HG03159 (cell line): ENCODE results near the gene CCDC112.
"Not testable (repeated sequence)": the region's sequence is repeated elsewhere in the genome, so short reads cannot be mapped to it uniquely, and the experiment has no call there.

Experiments used
- ATAC-seq: cut with Tn5 transposase; IDR thresholded peaks from one replicate; pipeline ENCODE4 v1.9.1; 2021; ENCODE audit warnings: mild to moderate bottlenecking, moderate library complexity; ENCODE audit not compliant: unreplicated experiment

CCDC112 gene, protein sequence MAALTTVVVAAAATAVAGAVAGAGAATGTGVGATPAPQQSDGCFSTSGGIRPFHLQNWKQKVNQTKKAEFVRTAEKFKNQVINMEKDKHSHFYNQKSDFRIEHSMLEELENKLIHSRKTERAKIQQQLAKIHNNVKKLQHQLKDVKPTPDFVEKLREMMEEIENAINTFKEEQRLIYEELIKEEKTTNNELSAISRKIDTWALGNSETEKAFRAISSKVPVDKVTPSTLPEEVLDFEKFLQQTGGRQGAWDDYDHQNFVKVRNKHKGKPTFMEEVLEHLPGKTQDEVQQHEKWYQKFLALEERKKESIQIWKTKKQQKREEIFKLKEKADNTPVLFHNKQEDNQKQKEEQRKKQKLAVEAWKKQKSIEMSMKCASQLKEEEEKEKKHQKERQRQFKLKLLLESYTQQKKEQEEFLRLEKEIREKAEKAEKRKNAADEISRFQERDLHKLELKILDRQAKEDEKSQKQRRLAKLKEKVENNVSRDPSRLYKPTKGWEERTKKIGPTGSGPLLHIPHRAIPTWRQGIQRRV

DNA sequence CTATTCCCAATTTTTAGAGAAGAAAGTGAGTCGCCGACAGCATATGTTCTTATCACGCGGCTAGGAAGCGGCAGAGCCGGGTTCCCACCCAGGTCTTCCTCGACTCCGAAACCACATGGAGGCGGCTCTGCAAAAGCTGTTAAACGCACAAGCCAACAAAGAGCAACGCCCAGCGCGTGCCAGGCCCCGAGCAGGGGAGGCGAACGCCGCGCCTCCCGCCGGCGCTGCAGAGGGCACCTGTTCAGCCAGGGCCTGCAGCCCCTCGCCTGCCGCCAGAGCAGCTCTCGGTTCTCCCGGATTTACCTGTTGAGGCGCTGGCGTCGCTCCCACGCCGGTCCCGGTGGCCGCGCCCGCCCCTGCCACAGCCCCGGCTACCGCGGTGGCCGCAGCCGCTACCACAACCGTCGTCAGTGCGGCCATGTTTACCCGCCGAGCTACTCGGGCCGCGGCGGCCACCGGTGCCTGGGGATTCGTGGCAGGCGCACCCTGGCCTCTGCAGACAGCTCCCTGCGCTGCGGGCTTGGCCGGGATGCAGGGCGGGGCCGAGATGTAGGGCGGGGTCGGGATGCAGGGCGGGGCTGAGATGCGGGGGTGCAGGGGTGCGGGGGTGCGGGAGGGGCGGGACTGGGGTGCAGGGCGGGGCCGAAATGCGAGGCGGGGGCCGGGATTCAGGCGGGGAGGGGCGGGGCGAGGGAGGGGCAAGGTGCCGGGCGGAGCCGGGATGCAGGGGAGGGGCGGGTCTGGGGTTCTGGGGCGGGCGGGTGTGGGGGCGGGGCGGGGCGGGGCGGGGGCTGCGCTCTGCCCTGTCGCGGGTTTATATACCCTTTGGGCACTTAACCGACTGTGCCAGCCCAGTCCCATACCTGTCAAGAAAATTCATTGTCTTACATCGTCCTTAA, at the start of gene CCDC112:
TSS of gene CCDC112 (minus strand) at position 531 of the 899 bp plus-strand sequence. CDS start at position 420, 111 bp downstream.
- peak; percentile 84 for ATAC-seq

DNA sequence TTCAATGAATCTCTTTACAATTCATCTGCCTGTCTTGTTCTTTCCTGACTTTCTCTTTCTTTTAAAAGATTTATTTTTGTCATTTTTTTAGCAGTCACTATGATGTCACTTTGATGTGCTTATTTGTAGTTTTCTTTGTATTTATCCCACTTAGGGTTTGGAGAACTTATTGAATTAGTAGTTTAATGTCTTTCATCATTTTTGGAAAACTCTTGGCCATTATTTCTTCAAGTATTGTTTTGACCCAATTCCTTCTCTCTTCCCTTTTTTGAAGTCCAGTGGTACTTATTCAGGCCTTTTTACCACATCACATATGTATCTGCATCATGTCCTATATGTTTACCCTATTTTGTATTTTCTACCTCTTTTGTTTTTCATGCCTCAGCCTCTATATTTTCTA, 48.9 kb upstream of the CCDC112 start:
- no peak for ATAC-seq

DNA sequence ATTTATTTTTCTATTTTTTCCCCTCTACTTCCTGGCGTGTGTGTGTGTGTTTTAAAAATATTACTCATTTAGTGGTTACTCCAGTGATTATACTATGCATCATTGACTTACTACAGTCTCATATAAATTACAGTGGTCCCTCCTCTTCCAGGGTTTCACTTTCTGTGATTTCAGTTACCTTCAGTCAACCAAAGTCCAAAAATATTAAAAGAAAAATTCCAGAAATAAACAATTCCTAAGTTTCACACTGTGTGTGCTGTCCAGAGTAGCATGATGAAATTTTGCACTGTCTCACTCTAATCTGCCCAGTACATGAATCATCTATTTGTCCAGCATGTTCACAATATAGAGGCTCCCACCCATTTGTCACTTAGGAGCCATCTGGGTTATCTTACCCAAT, 47.4 kb upstream of the CCDC112 start:
- no peak for ATAC-seq

DNA sequence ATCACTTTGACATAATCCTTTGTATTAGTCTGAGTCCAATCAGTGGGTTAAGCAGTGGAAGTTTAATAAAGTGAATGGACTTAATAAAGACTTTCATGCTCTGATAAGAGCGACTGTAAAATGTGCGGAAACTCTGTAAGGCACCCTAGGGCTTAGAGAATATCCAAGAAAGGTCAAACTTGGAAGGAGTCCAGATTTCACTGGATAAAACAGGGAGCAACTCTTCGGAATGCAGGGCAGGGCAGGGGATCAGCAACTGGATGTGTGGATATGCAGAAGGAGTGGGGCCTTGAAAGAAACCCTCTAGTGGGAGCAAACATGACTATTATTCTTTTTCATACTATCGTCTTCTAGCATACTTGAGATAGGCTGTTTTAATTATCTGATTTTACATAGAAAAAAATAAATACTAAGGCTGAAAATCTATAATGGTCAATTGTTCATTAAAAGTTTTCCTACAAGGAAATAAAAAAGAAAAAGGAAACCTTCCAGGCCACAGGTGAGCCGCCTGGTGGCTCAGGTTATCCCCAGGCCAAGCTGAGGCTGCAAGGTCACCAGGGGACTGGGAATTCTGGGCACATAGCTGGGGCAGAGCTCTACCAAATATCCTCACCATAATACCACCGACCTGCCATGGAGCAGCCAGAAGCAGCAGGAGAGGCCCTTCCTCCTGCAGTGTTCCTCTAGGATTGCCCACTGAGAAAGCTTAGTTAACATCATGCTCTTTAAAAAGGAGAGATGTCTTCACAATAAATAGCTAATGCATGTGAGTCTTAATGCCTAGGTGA, 46.3 kb upstream of the CCDC112 start:
- ATAC-seq = no peak

DNA sequence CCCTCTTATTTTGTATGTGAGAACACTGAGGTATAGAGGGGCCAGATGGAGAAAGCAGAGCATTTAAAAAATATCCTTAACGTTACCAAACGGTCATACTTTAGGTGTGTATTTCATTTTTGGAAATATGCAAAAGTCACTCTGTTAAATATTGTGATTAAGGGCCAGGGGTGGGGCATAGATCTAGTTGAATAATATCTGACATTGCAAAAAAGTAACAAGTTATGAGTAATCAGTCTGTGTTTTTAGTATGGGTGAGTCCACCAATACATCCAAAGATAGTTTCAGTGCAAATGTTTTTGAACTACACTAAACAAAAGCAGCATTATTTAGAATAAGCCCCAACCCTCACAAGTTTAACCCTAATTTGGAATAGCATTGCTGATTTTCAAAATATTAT, 45.3 kb upstream of the CCDC112 start:
- ATAC-seq = no peak

DNA sequence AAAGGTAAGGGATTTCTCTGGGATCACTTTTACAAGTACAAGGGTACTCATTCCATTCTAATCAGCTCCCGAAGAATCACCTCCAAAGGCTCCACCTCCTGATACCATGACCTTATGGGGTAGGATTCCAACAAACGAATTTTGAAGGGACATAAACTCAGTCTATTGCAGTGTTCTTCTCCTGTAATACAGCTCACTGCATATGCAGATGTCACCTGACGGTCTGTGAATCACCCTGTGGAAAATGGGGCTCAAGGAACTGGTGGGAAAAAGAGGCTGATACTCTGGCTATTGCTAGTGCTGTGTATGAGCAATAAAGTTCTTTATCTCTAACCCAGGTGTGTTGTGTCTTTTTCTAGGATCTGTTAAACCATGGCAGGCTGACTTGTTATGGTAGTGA, 42.4 kb upstream of the CCDC112 start:
- no peak for ATAC-seq

DNA sequence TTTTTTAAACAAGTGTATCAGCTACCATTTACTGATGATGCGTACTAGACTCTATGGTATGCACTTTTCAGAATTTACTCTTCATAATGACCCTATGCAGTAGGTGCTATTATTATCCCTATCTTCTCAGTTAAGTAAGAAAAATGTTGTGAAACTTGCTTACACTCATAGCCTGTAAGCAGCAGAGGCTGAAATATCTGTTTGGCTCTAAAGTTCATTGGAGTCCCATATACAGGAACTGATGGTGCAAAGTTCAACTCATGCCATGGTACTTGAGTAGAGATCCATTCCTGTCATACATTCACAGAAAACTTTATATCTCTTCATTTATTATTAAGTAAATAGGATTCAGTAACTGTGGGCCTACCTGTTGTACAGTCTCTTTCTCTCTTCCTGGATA, 41.4 kb upstream of the CCDC112 start:
- no peak for ATAC-seq

DNA sequence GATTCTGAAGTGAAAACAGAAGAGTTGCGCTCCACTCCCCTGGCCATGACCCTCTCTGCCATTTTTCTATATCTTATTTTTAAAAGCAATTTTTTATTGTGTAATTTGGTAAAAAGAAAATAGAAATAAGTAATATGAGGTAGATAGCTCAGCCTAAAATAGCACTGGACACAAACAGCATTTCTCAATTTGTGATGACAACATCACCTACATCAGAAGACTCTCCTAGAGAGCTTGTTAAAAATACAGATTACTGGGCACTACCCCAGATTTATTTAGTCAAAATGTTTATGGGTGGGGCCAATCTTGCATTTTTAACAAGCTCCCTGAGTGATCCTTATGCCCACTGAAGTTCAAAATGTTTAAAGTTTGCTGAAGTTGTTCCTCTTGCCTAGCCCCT, 40.5 kb upstream of the CCDC112 start:
- ATAC-seq = no peak

DNA sequence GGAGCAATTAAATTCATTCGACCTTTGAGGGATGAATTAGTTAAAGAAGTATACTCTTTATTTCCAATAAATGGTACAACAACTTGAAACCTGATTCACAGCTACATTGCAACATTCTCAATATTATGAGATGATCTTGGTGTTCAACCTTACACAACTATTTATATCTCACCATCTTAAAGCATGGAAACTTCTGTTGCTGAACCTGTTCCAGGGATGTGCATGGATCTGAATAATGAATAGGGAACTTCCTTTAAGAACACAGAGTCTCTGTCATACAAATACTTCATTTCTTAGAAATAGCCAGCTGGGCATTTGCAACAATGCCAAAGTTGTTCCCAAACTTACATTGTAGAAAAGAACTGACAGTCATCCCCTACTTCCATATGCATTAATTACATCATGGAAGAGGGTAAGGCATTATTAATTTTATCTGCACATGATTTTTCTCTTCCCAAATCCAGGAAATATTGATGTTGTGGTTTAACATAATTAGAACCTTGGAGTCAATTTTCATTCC, 39.8 kb upstream of the CCDC112 start:
- no peak for ATAC-seq

DNA sequence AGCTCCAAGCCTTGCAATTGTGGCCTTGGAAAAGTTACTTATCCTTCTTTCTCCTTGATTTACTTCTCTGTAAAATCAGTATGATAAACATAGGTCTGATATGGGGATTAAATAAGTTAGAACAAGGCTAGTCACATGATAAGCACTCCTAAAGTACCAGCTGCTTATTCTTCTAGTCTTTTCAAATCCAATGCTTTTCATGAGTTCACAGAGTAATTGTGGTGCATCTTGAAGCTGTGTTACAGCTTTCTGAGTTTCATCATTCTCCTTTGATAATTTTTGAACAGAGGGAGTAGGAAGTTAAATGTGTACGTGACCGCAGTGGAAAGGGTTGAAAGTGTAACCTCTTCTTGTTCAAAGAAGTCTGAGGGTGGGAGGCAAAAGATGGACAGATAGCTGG, 38.8 kb upstream of the CCDC112 start:
- no peak for ATAC-seq

DNA sequence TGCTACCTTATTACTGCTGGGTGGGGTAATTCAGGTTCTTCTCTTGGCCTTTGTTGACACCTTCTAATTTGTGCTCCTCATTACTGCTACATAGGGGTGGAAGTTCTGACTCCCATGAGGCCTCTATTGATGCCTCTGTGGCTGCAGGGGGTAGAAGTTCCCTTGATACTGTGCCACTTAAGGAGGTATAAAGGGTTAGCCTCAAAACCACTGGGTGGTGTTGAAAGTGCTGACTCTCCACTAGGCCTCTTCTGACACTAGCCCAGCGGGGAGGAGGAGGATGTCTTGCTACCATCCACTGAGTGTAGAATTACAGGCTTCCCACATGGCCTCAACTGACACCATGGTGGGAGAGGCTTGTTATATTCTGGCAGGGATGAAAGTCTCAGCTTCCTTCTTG, 36.7 kb upstream of the CCDC112 start:
- ATAC-seq = no peak

DNA sequence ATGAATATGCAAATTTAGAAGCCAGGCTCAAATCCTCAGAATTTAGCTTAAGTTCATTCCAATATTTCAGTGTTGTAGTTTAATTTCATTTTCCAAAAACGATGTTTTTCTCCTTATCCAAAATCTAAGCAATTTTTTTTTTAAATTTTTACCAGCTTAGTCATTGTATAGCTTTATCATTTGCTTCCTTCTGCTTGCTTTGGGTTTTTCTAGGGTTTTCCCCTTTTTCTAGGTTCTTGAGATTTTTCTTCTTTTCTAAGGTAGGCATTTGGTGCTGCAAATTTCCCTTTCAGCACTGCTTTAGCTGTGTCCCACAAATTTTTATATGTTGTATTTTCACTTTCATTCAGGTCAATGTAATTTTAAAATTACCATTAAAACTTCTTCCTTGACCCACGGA, 34.4 kb upstream of the CCDC112 start:
- ATAC-seq = no peak

DNA sequence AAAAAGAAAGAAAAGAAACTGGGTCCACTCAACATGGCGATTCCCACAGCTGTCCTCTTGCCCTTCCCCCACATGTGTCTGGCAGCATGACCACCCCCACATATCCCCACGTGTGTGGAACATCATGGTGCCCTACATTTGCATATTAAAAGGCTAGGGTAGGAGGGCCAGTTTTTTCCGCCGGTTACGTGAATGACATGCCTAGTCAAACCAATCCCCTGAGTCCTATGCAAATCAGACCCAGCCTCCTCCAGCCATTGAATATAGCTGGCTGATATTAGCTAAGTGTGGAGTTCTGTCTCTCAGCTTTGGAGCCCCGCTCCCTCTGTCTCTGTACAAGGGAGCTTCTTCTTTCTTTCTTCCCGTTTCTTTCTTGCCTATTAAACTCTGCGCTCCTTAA, 33.0 kb upstream of the CCDC112 start:
- ATAC-seq = no peak

DNA sequence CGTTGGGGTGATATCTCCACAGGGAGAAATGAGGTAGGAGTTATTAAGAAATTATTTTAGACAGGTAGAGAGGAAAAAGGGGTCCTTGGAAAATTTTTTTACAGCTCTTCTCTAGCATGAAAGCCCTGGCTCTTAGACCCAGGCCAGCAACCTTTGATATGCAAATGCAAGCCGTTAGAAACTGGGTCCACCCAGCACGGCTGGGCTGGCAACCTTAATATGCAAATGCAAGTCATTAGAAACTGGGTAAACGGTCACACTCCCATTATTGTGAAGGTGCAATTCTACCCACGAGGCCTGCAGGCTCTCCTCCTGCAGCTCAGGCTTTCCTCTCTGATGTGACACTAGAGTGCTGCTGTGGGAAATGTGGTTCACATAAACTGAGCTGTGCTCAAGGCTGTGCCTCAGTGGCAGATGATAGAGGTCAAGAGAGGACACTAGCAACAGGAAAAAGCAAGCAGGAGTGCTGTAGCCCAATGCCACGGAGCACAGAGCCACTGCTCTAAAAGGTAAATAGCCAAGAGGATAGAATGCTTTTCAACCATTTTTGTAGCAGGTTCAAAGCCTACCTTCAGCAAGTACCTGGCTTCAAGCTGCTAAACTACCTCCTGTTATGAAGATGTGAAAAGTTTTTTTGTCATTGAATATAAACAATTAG, 32.3 kb upstream of the CCDC112 start:
- not testable (repeated sequence) for ATAC-seq

DNA sequence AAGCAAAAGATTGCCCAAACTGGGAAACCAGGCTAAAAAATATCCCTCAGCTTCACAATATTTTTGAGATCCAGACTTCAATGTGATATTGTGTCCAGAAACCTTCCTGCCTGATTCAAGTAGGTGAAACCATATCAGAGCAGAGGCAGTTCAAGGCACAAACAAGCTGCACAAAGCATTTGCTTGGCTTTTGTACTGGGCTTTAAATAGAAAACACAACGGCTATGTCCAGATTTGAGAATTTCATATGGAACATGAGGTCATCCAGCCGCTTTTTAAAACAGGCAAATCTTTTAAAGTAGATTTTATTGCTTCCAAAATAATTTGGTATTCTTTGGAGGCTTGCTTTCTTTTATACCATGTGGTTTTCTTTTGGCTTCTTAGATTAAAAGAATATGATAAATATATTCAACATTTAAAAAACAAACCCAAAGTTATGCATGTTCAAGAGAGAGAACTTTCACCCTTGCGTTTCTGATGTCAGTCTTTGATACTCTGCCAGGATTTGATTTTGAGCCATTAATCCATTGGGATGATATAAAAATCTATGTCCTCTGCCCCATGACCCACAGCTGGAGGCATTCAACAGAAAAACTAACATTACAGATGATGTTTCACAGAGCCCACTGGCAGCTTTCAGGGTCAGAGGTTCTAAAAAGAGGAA, 29.0 kb upstream of the CCDC112 start:
- no peak for ATAC-seq

DNA sequence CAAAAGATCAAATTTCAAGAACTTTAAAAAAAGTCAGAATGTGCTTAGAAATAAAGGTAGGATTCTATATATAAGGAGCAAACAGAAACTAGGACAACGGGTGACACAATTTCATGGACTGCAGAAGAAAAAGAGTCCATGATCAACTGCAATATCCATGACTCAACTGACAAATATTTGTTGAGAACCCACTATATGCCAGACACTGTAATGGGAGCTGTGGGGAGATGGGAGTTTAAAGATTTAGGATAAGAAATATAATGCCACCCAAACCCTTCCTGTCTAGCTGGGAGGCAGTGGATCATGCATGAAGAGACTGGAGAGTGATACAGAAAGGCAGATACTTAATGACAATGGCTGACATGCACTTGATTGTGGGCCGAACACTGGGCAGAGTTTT, 27.6 kb upstream of the CCDC112 start:
- no peak for ATAC-seq

DNA sequence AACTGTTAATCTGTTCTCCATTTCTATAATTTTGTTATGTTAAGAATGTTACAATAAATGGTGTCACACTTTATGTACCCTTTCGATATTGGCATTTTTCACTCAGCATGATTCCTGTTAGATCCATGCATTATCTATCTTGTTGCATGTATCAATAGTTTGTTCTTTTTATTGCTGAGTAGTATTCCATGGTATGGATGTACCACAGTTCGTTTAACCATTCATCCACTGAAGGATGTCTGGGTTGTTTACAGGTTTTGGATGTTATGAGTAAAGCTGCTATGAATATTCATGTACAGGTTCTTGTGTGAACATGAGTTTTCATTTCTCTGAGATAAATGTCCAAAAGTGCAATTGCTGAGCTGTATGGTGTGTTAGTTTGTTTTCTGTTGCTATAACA, 26.3 kb upstream of the CCDC112 start:
- no peak for ATAC-seq

DNA sequence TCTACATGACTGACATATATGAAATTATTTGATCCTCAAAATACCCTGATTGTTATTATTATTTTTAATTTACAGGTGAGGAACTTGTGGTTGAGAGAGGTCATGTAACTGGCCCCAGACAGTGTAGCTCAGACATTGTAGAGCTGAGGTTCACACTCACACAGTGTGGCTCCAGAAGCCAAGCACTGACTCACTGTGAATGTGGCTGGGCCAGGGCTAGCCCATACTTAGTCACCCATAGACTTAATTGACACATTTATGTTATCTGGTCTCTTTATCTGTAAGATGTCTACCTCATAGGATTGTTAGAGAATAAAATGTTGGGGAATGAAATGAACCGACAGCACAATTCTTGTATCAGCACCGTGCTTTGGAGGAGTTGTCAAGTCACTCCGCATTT, 24.9 kb upstream of the CCDC112 start:
- no peak for ATAC-seq

DNA sequence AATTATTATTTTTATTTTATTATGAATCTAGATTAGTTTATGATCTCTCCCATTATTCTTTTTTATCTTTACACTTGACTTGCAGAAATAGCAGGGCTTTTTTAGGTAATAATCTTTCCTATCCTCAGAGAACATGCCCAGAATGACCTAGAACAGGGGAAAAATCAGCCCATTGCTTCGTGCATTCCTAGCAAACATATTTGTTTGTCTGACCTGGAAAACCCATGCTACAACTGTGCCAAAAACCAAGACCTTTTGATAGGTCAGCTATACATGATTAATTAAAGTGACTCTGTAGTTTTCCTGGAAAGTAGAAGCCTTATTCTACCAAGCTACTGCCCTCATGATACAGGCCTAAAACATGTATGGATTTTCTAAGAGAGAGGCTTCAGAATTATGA, 24.1 kb upstream of the CCDC112 start:
- no peak for ATAC-seq

DNA sequence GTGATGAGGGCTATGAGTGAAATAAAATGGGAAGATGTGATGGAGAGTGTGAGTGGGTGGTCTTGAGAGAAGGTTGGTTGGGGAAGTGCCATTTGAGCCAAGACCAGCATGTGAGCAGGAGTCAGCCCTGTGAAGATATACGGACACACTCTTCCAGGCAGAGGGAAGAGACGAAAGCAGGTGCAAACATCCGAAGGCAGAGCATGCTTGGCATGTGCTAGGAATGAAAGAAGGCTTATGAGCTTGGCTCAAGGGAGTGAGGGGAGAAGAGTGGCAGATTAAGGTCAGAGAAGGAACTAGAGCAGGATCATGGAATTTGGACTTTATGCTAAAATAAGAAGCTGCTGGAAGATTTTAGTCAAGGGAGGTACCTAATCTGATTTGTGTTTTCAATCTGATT, 23.6 kb upstream of the CCDC112 start:
- no peak for ATAC-seq
